Stimulated activated CD8-positive, alpha-beta memory T cell treated with anti-CD3 and anti-CD28 coated beads, Interleukin-15, amount 100 ng/mL, for 24 hours (primary cell): ENCODE results near the gene TCEAL1.
"Not testable (repeated sequence)": the region's sequence is repeated elsewhere in the genome, so short reads cannot be mapped to it uniquely, and the experiment has no call there.

Experiments used
- DNase-seq: peaks from one replicate; pipeline ENCODE4 v3.0.0-alpha.2; 2020; ENCODE audit warnings: low read depth

Gene TCEAL1

DNA sequence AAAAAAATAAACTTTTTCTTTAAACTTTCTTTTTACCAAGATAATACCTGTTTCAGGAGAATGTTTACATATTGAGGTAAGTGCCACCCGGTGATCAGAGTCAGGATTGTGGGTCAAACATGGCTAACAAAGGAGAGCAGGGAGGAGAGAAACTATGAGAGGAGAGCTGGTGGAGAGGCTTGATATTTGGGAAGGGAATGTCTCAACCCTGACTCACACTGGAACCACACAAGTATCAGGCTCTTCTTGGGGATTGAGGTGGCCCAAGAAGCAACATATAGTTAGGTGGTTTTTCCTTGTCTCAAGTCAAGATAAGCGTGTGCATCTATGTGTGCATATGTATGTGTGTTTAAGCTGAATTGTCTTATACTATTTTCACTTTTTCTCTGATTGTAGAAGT lies 6.7 kb downstream of the TCEAL1 start:
- DNase-seq = no peak

DNA sequence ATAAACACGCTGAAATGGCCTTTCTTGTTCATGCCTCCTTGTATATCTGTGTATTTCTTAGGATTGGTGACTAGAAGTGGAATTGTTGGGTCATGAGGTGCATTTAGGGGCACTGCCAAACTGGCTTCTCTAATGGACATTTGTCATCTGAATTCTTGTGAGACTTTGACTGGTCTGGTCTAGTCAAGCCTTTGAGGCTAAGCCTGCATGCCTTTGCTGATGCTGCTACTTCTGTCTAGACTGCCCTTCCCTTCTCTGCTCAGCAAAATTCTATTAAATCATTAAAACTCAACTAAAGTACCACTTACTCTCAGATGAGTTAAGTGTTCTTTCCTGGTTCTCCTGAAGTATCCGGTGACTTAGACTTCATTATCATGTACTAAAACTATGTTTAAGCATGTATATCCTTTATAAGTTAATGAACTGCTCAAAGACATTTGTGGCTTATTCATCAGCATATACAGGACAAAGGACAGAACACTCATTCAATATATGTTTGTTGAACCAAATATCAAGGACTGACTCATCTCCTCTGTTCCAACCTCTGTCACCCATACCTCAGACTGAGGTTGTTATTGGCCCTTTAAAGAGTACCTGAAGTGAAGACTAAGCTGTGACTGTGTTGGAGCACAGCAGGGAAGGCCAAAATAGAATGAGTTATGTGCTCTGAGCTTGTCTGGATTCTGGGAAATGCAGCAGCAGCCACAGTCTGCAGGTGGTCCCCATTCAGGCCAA lies 9.0 kb downstream of the TCEAL1 start:
- no peak for DNase-seq

DNA sequence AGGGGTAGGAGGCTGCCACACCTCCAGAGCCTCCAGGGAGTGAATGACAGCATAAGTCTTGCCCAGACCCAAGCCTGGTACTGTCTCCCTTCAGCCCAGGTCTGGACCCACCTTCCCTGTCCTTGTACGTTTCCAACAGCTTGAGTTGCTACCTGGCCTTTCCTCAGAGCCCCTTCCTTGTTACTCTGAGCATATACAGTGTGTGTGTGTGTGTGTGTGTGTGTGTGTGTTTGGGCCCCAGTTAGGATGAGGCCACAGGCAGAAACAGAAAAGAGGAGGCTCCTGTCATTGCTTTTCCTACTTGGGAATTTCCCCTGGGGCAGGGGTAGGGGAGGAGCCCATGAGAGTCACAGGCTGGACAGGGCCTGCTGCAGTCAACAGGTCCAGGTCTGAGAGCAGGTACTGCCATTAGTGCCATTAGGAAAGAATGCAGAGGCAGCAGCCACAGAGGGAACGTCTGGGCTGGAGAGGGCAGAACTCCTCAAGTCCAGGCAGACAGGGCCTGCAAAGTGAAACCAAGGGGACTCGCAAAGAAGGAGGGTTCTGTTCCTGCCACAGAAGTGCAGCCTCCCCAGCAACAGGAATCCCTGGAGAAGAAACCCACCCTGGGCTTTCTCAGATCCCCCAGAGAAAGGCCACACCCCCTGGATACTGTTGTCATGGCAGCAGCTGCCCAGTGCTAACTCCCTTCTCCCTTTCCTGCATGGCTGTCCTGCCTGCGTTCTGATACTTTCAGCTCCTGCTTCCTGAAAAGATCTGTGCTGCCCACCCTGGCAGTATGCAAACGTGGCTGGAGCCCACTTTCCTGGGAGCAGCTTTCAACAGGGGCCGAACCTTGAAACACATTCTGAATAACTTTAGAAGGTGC lies 9.9 kb downstream of the TCEAL1 start:
- not testable (repeated sequence) for DNase-seq

DNA sequence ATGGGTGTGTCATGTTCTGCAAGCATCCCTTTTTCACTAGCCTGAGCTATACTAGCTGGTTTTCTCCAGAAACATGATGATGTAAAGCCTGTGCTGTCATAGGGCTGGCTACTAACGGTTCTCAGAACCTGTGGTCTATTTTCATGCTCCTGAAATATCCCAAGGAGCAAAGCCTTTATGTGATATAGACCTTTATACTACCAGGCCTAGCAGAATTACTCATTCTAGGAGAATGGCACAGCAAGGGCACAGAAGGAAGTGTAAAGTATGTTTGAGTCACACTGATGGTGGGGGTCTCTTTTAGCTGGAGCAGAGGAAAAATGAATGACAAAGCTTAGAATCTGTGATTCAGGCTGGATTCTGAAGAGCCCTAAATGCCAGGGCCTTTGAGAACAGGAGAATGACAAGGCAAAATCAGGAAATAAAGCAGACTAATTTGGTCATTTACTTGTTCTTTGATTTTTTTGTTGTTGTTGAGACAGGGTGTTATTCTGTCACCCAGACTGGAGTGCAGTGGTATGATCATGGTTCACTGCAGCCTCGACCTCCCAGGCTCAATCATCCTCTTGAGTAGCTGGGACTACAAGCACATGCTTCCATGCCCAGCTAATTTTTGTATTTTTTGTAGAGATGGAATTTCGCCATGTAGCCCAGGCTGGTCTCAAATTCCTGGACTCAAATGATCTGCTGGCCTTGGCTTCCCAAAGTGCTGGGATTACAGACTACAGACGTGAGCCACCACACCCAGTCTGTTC lies 11.8 kb downstream of the TCEAL1 start:
- no peak for DNase-seq

GRCh38 chrX:103644125-103644524 lies 15.3 kb downstream of the TCEAL1 start:
- DNase-seq = no peak

- DNase-seq = no peak
Observed at GRCh38 chrX:103647630-103648029, 18.9 kb downstream of the TCEAL1 start.

DNA sequence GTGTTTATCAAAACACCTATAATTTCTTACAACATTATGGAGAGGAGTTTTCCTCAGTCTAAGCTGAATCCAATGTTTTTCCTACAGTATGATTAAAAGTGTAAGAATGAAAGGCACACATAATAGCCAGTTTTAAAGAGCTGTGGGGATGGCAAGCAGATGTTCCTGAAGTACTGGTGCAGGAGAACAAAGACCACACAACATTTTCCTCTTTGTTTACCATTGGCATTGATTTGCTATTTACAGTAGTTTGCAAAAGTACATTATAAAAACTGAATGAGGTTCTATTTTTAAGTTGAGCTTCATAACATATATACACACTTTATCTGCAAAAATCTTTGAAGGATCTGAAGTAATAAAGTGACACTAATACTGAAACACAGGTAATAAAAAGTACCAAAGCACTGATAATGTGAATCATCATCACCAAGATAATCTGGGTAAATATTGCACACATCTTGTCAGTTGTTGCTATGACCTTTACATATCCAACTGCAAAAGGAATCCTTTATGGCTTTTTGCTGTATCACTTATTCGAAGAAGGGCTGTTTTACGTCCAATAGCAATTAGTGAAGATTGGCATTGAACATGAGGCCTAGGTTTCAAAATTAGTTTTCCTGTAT lies 22.5 kb downstream of the TCEAL1 start:
- no peak for DNase-seq

DNA sequence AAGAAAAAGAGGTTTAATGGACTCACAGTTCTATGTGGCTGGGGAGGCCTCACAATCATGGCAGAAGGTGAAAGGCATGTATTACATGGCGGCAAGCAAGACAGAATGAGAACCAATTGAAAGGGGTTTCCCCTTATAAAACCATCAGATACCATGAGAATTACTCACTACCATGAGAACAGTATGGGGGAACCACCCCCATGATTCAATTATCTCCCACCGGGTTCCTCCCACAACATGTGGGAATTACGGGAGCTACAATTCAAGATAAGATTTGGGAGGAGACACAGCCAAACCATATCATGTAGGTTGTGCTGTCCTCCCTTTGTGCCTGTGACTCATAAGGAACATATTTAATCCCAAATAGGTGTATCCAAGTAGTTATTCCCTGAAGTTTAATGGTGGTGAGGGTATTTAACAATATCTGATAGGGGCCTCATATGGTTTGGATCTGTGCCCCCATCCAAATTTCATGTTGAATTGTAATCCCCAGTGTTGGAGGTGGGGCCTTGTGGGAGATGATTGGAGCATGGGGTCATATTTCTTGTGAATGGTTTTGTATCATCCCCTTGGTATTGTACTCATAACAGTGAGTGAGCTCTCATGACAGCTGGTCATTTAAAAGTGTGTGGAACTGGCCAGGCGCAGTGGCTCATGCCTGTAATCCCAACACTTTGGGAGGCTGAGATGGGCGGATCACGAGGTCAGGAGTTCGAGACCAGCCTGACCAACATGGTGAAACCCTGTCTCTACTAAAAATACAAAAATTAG lies 26.6 kb downstream of the TCEAL1 start:
- not testable (repeated sequence) for DNase-seq

- no peak for DNase-seq
Observed at GRCh38 chrX:103656617-103657016, 27.8 kb downstream of the TCEAL1 start.

DNA sequence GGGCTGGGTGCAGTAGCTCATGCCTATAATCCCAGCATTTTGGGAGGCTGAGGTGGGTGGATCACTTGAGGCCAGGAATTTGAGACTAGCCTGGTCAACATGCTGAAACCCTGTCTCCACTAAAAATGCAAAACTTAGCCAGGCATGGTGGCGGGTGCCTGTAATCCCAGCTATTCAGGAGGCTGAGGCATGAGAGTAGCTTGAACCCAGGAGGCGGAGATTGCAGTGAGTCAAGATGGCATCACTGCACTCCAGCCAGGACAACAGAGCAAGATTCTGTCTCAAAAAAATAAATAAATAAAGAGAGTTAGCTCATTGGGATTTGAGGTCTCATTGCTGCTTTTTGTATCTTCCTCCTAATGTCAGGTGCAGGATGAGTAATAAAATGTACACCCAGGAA lies 28.3 kb downstream of the TCEAL1 start:
- not testable (repeated sequence) for DNase-seq

DNA sequence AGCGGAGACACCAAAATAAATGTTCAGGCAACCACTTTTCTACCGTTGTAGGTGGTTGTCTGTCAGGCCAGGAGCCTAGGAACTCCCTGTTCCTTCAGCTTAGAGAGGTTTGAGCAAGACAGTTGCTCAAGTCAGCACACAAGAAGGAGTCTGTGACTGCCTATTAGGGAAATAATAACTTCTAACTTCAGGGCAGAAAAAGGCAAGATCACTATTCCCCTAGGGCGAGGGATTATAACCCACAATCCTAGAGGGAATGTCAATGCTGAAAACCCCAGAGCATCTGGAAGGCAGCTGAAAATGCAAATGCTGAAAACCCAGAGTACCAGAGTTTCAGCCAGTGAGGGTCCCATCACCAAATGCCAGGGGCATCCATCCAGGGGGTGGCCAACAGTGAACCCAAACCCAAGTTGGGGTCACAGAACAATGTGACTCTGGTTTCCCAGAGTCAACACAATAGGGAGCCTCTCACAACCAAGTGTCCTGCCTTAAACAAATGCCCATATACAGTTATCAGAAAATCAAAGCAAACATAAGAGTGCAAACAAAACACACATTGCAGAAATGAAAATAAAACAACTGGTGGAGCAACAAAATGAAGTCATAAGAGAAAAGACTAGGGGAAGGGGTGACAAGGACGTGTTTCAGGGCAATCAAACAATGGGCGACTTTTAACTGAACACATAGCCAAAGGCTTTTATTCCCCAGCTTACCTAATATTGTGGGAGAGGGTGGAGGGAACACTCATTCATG lies 30.1 kb downstream of the TCEAL1 start:
- DNase-seq = no peak

- DNase-seq = not testable (repeated sequence)
Observed at GRCh38 chrX:103659460-103659859, 30.7 kb downstream of the TCEAL1 start.

GRCh38 chrX:103663981-103664762 lies 35.4 kb downstream of the TCEAL1 start:
- no peak for DNase-seq

- no peak for DNase-seq
Observed at GRCh38 chrX:103666202-103667107, 37.7 kb downstream of the TCEAL1 start.

DNA sequence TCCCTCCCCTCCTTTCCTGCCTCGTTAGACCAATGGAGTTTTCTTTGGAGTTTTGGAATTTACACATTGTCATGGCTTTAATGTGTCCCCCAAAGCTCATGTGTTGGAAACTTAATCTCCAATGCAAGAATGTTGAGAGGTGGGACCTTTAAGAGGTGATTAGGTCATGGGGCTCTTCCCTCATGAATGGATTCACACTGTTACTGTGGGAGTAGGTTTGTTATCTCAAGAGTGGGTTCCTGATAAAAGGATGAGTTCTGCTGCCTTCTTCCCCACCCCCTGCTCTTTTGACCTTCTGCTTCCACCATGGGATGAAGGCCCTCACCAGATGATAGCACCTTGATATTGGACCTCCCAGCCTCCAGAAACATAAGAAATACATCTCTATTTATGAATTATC lies 41.0 kb downstream of the TCEAL1 start:
- no peak for DNase-seq

GRCh38 chrX:103674531-103675454 lies 46.0 kb downstream of the TCEAL1 start:
- no peak for DNase-seq

DNA sequence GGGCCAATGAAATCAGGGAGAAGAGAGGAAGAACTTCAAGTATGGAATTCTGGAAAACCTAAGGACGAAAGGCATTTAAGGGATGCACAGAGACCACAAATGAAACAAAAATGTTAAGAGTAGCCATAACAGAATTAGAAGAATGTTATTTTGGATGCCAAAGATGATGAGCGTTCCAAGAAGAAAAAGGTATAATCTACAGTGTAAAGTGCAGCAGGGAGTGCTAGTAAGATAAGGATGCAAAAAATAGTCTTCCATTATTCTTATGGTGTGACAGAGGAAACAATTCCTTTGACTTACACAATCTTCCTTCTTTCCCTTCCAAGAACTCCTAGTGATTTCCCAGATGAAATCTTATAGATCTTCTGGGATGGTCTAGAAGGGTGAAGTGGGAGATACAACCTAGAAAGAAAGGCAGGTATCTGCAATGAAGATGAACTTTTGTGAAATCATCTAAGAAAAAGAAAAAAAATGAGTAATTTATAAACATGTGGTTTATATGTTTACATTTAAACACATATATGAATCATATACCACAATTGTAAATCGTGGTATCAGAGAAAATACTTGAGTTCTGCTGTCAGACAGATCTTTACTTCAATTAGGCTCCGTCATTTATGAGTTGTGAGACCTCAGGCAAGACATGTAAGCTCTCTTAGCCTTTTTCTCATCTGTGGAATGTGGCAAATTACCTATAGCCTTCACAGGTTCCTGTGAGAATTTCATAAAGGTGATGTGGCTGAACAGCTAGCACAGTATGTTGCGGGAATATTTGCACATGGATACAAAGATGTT lies 49.6 kb downstream of the TCEAL1 start:
- DNase-seq = no peak
